Upper lobe of left lung (tissue), 6 donors: ENCODE results near the gene NKG7. TPM values are rescaled to one million over a fixed set of nuclear protein-coding genes. Genes with fewer than 3 reads are reported as not detected.
"Not testable (repeated sequence)": the region's sequence is repeated elsewhere in the genome, so short reads cannot be mapped to it uniquely, and the experiment has no call there.

Source experiments
- ATAC-seq, 2 donors: fragments of 200-7000 bp; cut with Tn5 transposase; one replicate each; pipeline ENCODE4 v1.9.1; 2022; ENCODE audit warnings: mild to moderate bottlenecking in 2 of 2, moderate library complexity in 2 of 2; ENCODE audit not compliant: low FRiP score in 2 of 2
- DNase-seq, 2 donors: peaks; one replicate each; pipeline ENCODE4 v3.0.0-alpha.2; 2019 to 2020
- H3K27ac ChIP-seq, 4 donors: fragments of 200-600 bp; sonication (generic); one replicate each; pipeline ENCODE4 v1.5.1; 2016 to 2019
- H3K27me3 ChIP-seq, 4 donors: fragments of 200-600 bp; sonication (generic); one replicate each; pipeline ENCODE4 v1.5.1; 2017 to 2019
- H3K36me3 ChIP-seq, 4 donors: fragments of 200-600 bp; sonication (generic); one replicate each; pipeline ENCODE4 v1.5.1; 2016 to 2019
- H3K4me1 ChIP-seq, 4 donors: fragments of 200-600 bp; sonication (generic); one replicate each; pipeline ENCODE4 v1.5.1; 2018 to 2019
- H3K4me3 ChIP-seq, 4 donors: fragments of 200-600 bp; sonication (generic); one replicate each; pipeline ENCODE4 v1.5.1; 2017 to 2019; ENCODE audit warnings: mild to moderate bottlenecking in 2 of 4, moderate library complexity in 1 of 4
- H3K9me3 ChIP-seq, 4 donors: fragments of 200-600 bp; sonication (generic); one replicate each; pipeline ENCODE4 v1.5.1; 2018 to 2019
- EP300 ChIP-seq, 4 donors: sonication (generic); formaldehyde crosslinking; IDR thresholded peaks; one replicate each; pipeline ENCODE4 v1.5.1; 2017; ENCODE audit warnings: antibody characterized with exemption in 4 of 4, control low read depth in 2 of 4
- POLR2A ChIP-seq, 4 donors: fragments of 450-650 bp; IDR thresholded peaks; one replicate each; pipeline ENCODE4 v1.5.1; 2016 to 2017; ENCODE audit warnings: antibody characterized with exemption in 4 of 4, mild to moderate bottlenecking in 2 of 4
- POLR2AphosphoS5 ChIP-seq, 2 donors: sonication (generic); formaldehyde crosslinking; IDR thresholded peaks; one replicate each; pipeline ENCODE4 v1.5.1; 2017; ENCODE audit warnings: antibody characterized with exemption in 2 of 2
- WGBS, 2 donors: methylation state at CpG; one replicate each; pipeline ENCODE4 v1.1.5; 2017 to 2018; 5-methylcytosine and 5-hydroxymethylcytosine counted together
- total RNA-seq, 6 donors: library from RNA; depleted of rRNA in 4 of 6; stranded (reverse); fragments of >200 nt in 4 of 6; gene quantifications; one replicate each; pipeline versions ENCODE4 v1.1.0 to v1.2.1, GENCODE V29; 2016 to 2021
- TF ChIP-seq, protein P1 (sequence below), 6 experiments: fragments of 450-650 bp in 4 of 6; fragments of 200-600 bp in 2 of 6; sonication (generic) in 2 of 6; IDR thresholded peaks; one replicate each; pipeline ENCODE4 v1.5.1; 2016 to 2019; ENCODE audit warnings: antibody characterized with exemption in 6 of 6
- donor health status: DM: no; HTN: no; CAD: no; lungs with moderate emphysema.
- donor health status: DM: no; HTN: yes; CAD: no; lungs with severe emphysema.

NKG7 gene
- total RNA-seq, 6 donors from 2014 or later = 3.4 to 25.8 (median 9.7) TPM

- WGBS, 2 donors = 65% methylated on average over 3 of the region's 3 CpGs
- H3K4me3 ChIP-seq = no peak overlapping the region
- TF ChIP-seq, protein P1, sequence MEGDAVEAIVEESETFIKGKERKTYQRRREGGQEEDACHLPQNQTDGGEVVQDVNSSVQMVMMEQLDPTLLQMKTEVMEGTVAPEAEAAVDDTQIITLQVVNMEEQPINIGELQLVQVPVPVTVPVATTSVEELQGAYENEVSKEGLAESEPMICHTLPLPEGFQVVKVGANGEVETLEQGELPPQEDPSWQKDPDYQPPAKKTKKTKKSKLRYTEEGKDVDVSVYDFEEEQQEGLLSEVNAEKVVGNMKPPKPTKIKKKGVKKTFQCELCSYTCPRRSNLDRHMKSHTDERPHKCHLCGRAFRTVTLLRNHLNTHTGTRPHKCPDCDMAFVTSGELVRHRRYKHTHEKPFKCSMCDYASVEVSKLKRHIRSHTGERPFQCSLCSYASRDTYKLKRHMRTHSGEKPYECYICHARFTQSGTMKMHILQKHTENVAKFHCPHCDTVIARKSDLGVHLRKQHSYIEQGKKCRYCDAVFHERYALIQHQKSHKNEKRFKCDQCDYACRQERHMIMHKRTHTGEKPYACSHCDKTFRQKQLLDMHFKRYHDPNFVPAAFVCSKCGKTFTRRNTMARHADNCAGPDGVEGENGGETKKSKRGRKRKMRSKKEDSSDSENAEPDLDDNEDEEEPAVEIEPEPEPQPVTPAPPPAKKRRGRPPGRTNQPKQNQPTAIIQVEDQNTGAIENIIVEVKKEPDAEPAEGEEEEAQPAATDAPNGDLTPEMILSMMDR (IDR thresholded peaks at IDR 0.05) = no peak
- TF ChIP-seq POLR2A (IDR thresholded peaks at IDR 0.05) (no peak), EP300 (IDR thresholded peaks at IDR 0.05) (no peak), POLR2AphosphoS5 (IDR thresholded peaks at IDR 0.05) (no peak)
- H3K4me1 ChIP-seq = peaks cover 0 to 9% (median 3%) of the 10 kb centered on the region in 4 donors
- no peaks in the 10 kb centered on the region for H3K36me3 ChIP-seq
- DNase-seq (no peak), ATAC-seq (no peak)
- H3K27me3 ChIP-seq = peaks cover 0 to 3% (median 0%) of the 10 kb centered on the region in 4 donors
- H3K27ac ChIP-seq = peak overlapping the region; percentile 67 to 80 (median 77)
- H3K9me3 ChIP-seq = no peaks in the 10 kb centered on the region
These were observed 45.3 kb upstream of the NKG7 start for GRCh38 chr19:51417810-51418157.

- H3K36me3 ChIP-seq = no peaks in the 10 kb centered on the region
- H3K27ac ChIP-seq = peak within 1 kb of the TSS; percentile 67 to 80 (median 77)
- peaks cover 0 to 9% (median 3%) of the 10 kb centered on the region in 4 donors for H3K4me1 ChIP-seq
- ATAC-seq (peak; percentile 64 to 78), DNase-seq (peak; percentile 75 to 77)
- no peak for TF ChIP-seq POLR2AphosphoS5 (IDR thresholded peaks at IDR 0.05)
- TF ChIP-seq, protein P1 (IDR thresholded peaks at IDR 0.05) = no peak
- no peak for TF ChIP-seq EP300 (IDR thresholded peaks at IDR 0.05)
- TF ChIP-seq POLR2A (IDR thresholded peaks at IDR 0.05) = peak in 1 of 4 donors; percentile 53
- 42 to 47% methylated on average over 15 to 21 of the region's 21 CpGs for WGBS, 2 donors
- peak within 1 kb of the TSS in 2 of 4 donors; percentile 13 to 38 for H3K4me3 ChIP-seq
- peaks cover 0 to 3% (median 0%) of the 10 kb centered on the region in 4 donors for H3K27me3 ChIP-seq
- no peaks in the 10 kb centered on the region for H3K9me3 ChIP-seq
These were observed 44.8 kb upstream of the NKG7 start, which contains the start of gene SIGLEC10 for GRCh38 chr19:51417107-51417809. SIGLEC10 (minus strand) TSS chr19:51417642; CDS start chr19:51417581, 61 bp downstream.

DNA sequence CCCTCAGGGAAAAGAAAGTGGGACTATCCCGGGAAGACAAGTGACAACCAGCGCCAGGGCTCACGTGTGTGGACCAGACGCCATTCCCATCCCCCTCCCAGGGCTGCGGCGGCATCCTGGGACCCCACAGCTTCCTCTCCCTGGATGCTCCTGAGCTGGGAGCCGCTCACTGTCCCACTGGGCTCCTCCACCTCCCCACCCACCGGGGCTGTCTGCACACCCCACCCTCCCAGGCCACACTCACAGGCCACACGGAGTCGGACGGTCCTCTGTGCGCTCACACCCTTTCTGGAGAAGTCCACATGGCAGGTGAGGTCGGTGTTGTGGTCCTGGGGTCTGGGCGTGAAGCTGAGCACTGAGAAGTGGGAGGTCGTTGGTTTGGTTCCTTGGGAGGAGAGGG is 44.0 kb upstream of the NKG7 start:
- H3K4me1 ChIP-seq, ATAC-seq, H3K36me3 ChIP-seq, H3K27me3 ChIP-seq, H3K9me3 ChIP-seq: not testable (repeated sequence)
- peak overlapping the region in 1 of 4 donors; percentile 38 for H3K4me3 ChIP-seq
- WGBS, 2 donors = 74 to 82% methylated on average over 6 to 14 of the region's 15 CpGs
- peak in 1 of 2 donors; percentile 64 for DNase-seq
- H3K27ac ChIP-seq = peak overlapping the region; percentile 67 to 80 (median 77)

DNA sequence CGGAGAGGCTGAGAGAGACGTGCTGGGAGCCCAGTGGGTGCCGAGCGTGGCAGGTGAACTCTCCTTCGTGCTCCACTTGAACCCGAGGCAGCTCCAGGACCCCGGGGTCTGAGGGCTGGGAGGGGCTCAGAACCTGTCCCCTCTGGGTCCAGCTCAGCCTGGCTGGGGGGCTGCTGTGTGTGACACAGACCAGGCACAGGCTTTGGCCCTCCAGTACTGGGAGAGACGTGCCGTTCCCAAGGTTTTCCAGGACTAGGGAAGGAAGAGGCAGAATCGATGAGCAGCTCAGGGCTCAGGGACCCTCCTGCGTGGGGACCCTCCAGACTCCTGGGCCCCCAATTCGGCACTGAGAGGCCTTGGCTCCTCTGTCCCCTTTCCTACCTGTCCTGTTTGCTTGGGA is 42.7 kb upstream of the NKG7 start:
- H3K27ac ChIP-seq = no peak overlapping the region
- no peaks in the 10 kb centered on the region for H3K36me3 ChIP-seq
- no peaks in the 10 kb centered on the region for H3K9me3 ChIP-seq
- H3K4me3 ChIP-seq = no peak overlapping the region
- ATAC-seq (no peak), DNase-seq (no peak)
- no peaks in the 10 kb centered on the region for H3K4me1 ChIP-seq
- H3K27me3 ChIP-seq = no peaks in the 10 kb centered on the region
- WGBS, 2 donors = 81 to 89% methylated on average over 3 to 12 of the region's 12 CpGs
- TF ChIP-seq, protein P1 (IDR thresholded peaks at IDR 0.05) = no peak
- TF ChIP-seq EP300 (IDR thresholded peaks at IDR 0.05) = no peak
- no peak for TF ChIP-seq POLR2AphosphoS5 (IDR thresholded peaks at IDR 0.05)
- TF ChIP-seq POLR2A (IDR thresholded peaks at IDR 0.05) = no peak

DNA sequence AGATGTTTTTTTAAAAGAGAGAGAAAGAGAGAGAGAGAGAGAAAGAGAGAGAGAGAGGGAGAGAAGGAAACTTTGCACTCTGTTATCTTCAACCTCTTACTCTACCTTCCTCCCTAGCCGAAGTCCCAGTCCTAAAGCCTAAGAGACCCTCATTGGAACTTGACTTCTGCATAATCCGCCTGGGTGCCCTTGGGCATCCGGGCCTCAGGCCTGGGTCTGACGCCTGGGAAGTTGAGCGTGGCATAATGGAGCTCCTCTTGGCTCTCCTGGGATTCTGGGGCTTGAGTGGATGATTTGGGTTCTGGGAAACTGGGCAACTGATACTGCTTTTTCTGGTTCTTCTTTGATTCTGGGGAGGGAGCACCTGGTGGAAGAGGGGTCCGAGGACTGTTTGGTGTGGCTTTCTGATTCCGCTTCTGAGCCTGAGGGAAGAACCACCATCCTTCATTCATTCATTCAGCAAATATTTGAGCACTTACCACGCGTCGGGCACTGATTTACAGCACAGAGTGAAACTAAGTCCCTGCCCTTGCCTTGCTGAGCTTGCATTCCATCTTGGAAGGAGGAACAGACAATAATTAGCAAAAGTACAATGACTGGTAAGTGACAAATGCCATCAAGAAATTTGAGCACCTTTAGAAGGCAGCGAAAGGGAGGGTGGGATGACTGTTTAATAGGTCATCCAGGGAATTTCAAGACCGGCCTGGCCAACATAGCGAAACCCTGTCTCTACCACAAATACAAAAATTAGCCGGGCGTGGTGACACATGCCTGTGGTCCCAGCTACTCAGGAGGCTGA is 38.7 kb upstream of the NKG7 start:
- Histone ChIP-seq H3K9me3 (no peaks in the 10 kb centered on the region), H3K4me1 (peaks cover 0 to 9% (median 5%) of the 10 kb centered on the region in 4 donors), H3K4me3 (no peak overlapping the region), H3K27me3 (no peaks in the 10 kb centered on the region), H3K27ac (no peak overlapping the region), H3K36me3 (no peaks in the 10 kb centered on the region)
- TF ChIP-seq POLR2A (IDR thresholded peaks at IDR 0.05) (no peak), EP300 (IDR thresholded peaks at IDR 0.05) (no peak), POLR2AphosphoS5 (IDR thresholded peaks at IDR 0.05) (no peak)
- TF ChIP-seq, protein P1 (IDR thresholded peaks at IDR 0.05) = no peak
- DNase-seq (no peak), ATAC-seq (no peak)
- WGBS, 2 donors = 91 to 95% methylated on average over 12 to 15 of the region's 15 CpGs
